Osteoblast (primary cell): ENCODE results near the gene RABGEF1. TPM values are rescaled to one million over a fixed set of nuclear protein-coding genes. Genes with fewer than 3 reads are reported as not detected.
"Not testable (repeated sequence)": the region's sequence is repeated elsewhere in the genome, so short reads cannot be mapped to it uniquely, and the experiment has no call there.

ENCODE experiments used
- DNase-seq: peaks from one replicate; pipeline ENCODE4 v3.0.0; 2011; ENCODE audit warnings: low spot score, mixed read lengths; ENCODE audit not compliant: insufficient read length; ENCODE audit errors: missing footprints
- H2AFZ ChIP-seq: 2 replicates; pipeline ENCODE4 v1.6.0; 2011; ENCODE audit warnings: mild to moderate bottlenecking, low read length
- H3K27ac ChIP-seq: 2 replicates; pipeline ENCODE4 v1.5.1; 2011; ENCODE audit warnings: mild to moderate bottlenecking, low read depth, low read length, moderate library complexity
- H3K27me3 ChIP-seq: 2 replicates; pipeline ENCODE4 v1.6.0; 2012; ENCODE audit warnings: mild to moderate bottlenecking, control low read depth, inconsistent platforms, low read length, moderate library complexity; ENCODE audit not compliant: insufficient read depth
- H3K36me3 ChIP-seq: 2 replicates; pipeline ENCODE4 v1.5.1; 2011; ENCODE audit warnings: mild to moderate bottlenecking, low read length, control low read depth, moderate library complexity; ENCODE audit not compliant: insufficient read depth
- H3K4me1 ChIP-seq: 2 replicates; pipeline ENCODE4 v1.5.1; 2011; ENCODE audit warnings: mild to moderate bottlenecking, low read length, control low read depth, moderate library complexity; ENCODE audit not compliant: insufficient read depth
- H3K4me2 ChIP-seq: 2 replicates; pipeline ENCODE4 v1.6.0; 2011; ENCODE audit warnings: mild to moderate bottlenecking, low read length; ENCODE audit not compliant: insufficient read depth
- H3K4me3 ChIP-seq: fragments of 200-600 bp; sonication (generic); 3 replicates; pipeline ENCODE4 v1.5.1; 2012; ENCODE audit warnings: mild to moderate bottlenecking, low read length, inconsistent platforms; ENCODE audit not compliant: insufficient read depth
- H3K79me2 ChIP-seq: 2 replicates; pipeline ENCODE4 v1.6.0; 2012; ENCODE audit warnings: mild to moderate bottlenecking, low read length, control low read depth, inconsistent platforms; ENCODE audit not compliant: insufficient read depth
- H3K9me3 ChIP-seq: 2 replicates; pipeline ENCODE4 v1.5.1; 2011; ENCODE audit warnings: low read depth, low read length, control low read depth
- H4K20me1 ChIP-seq: 2 replicates; pipeline ENCODE4 v1.6.0; 2012; ENCODE audit warnings: mild to moderate bottlenecking, low read length, control low read depth; ENCODE audit not compliant: insufficient read depth
- total RNA-seq: library from RNA; depleted of rRNA; stranded (reverse); fragments of >200 nt; gene quantifications from 2 replicates; pipeline ENCODE4 v1.2.3, GENCODE V29; 2012
- TF ChIP-seq, protein P1 (sequence below): IDR thresholded peaks from 2 replicates; pipeline ENCODE4 v1.5.1; 2011; ENCODE audit warnings: mild to moderate bottlenecking, low read depth, low read length, moderate library complexity; ENCODE audit errors: extremely low read depth

Gene RABGEF1
- total RNA-seq: 71.9 and 81.8 TPM in 2 replicates

DNA sequence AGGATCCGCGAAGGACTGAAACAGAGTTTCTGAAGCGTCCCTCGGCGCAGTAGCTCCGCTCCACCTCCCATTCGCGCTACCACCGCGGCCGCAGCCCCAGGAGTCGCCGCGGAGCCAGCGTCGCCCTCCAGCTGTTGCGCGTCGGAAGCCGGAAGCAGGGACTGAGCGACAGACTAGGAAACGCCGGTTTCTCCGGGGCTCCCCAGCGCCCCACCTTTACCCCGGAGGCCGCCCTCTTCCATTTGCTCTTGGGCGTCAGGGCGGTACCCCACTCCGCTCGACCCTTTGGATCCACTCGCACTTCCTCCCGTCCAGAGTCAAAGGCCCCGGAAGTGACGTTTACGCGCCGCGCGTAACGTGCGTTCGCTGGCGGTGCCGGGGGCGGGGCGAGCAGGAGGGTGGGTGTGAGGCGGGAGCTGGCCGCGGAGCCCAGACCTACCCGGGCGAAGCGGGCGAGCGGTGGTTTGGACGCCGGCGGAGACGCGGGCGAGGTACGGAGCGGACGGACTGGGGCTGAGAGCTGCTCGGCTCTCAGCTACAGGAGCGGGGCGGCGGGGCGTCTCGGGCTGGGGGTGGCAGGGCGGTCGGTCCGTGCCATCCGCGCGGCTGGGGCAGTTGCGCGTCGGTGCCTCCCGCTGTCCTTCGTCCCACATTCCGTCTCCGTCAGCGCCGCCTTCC, at the start of gene RABGEF1:
RABGEF1 (plus strand) TSS at position 432 of the 678 bp plus-strand sequence. CDS start 31,167 bp downstream, outside the sequence.
- TF ChIP-seq, protein P1, sequence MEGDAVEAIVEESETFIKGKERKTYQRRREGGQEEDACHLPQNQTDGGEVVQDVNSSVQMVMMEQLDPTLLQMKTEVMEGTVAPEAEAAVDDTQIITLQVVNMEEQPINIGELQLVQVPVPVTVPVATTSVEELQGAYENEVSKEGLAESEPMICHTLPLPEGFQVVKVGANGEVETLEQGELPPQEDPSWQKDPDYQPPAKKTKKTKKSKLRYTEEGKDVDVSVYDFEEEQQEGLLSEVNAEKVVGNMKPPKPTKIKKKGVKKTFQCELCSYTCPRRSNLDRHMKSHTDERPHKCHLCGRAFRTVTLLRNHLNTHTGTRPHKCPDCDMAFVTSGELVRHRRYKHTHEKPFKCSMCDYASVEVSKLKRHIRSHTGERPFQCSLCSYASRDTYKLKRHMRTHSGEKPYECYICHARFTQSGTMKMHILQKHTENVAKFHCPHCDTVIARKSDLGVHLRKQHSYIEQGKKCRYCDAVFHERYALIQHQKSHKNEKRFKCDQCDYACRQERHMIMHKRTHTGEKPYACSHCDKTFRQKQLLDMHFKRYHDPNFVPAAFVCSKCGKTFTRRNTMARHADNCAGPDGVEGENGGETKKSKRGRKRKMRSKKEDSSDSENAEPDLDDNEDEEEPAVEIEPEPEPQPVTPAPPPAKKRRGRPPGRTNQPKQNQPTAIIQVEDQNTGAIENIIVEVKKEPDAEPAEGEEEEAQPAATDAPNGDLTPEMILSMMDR: no peak
- no peaks in the 10 kb centered on the region for H3K27me3 ChIP-seq
- peak within 1 kb of the TSS; percentile 96 for H3K27ac ChIP-seq
- H3K9me3 ChIP-seq: no peaks in the 10 kb centered on the region
- peak within 1 kb of the TSS; percentile 91 for H3K4me2 ChIP-seq
- peak within 1 kb of the TSS; percentile 89 for H2AFZ ChIP-seq
- H3K4me1 ChIP-seq: peaks cover 14% of the 10 kb centered on the region
- H3K36me3 ChIP-seq: peaks cover 7% of the 10 kb centered on the region
- DNase-seq: peak; percentile 97
- H4K20me1 ChIP-seq: peaks cover 3% of the 10 kb centered on the region
- peak within 1 kb of the TSS; percentile 97 for H3K4me3 ChIP-seq
- peaks cover 64% of the 10 kb centered on the region for H3K79me2 ChIP-seq

DNA sequence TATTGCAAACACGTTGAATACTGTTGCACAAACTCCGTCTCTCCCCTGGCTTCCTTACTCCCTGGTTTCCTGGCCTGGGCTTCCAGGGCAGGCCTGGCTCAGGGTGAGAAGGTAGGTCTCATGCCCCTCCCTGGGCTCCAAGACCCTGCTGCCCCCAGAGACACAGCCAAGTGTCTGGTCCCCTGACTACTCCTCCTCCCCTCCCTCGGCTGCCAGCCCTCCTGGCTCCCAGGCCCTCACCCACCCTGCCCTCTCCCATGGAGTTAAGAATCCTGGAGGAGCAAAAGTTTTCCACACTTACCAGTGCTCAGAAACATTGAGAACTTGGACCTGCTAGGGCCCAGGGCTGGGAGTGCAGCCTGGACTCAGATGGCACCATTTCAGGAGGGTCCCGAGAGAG, 47.2 kb upstream of the RABGEF1 start:
- Histone ChIP-seq H4K20me1 (peaks cover 41% of the 10 kb centered on the region), H3K79me2 (peaks cover 67% of the 10 kb centered on the region), H2AFZ (no peak overlapping the region), H3K27ac (no peak overlapping the region), H3K4me2 (no peak overlapping the region), H3K4me1 (peaks cover 15% of the 10 kb centered on the region), H3K4me3 (no peak overlapping the region), H3K36me3 (peaks cover 12% of the 10 kb centered on the region), H3K9me3 (no peaks in the 10 kb centered on the region), H3K27me3 (no peaks in the 10 kb centered on the region)
- TF ChIP-seq, protein P1: no peak
- peak; percentile 35 for DNase-seq

DNA sequence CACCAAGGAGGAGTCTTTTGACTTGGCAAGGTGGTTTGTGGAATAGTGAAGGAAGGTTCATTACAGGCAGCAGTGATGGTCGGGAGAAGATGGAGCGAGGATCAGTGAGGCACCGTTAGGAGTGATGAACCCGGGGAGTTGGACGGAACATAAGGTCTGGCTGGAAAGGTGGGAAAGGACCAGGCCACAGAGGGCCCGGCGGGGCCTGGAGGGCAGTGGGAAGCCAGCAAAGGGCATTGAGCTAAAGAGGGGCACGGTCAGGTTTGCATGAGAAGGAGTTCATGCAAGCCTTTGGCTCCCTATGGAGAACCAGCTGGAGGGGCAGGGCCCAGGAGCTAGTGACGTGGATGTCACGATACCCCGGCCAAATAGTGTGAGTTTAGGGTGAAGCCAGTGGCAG, 46.2 kb upstream of the RABGEF1 start:
- Histone ChIP-seq H3K79me2 (peaks cover 66% of the 10 kb centered on the region), H3K36me3 (peaks cover 12% of the 10 kb centered on the region), H3K27ac (no peak overlapping the region), H3K27me3 (no peaks in the 10 kb centered on the region), H3K4me3 (no peak overlapping the region), H3K4me1 (peaks cover 15% of the 10 kb centered on the region), H3K9me3 (no peaks in the 10 kb centered on the region), H3K4me2 (no peak overlapping the region), H4K20me1 (peaks cover 35% of the 10 kb centered on the region), H2AFZ (no peak overlapping the region)
- DNase-seq: no peak
- TF ChIP-seq, protein P1: no peak

DNA sequence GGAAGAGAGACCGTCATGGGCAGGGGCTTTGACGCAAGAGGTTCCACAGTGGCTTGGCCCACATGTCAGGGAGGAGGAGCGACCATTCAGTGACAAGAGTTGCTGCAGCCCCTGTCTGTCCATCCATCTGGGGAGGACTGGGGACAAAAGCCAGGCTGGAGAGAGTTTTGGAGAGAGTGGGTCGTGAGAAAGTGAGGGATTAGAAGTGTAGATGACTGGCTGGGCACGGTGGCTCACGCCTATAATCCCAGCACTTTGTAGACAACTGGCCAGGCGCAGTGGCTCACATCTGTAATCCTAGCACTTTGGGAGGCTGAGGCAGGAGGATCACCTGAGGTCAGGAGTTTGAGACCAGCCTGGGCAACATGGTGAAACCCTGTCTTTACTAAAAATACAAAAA, 45.1 kb upstream of the RABGEF1 start:
- Histone ChIP-seq H3K36me3 (peaks cover 12% of the 10 kb centered on the region), H4K20me1 (peaks cover 35% of the 10 kb centered on the region), H3K79me2 (peaks cover 62% of the 10 kb centered on the region)

DNA sequence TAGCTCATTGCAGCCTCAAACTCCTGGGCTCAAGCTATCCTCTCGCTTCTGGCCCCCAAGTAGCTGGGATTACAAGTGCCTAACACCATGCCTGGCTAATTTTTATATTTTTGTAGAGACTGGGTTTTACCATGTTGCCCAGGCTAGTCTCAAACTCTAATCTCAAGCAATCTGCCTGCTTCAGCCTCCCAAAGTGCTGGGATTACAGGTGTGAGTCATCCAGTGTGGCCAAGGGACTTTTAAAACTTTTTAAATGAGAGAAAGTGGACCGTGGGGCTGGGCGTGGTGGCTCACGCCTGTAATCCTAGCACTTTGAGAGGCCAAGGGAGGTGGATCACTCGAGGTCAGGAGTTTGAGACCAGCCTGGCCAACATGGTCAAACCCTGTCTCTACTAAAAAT, 44.4 kb upstream of the RABGEF1 start:
- not testable (repeated sequence) for H3K9me3 ChIP-seq, H3K27ac ChIP-seq, H2AFZ ChIP-seq, H3K4me2 ChIP-seq, H3K27me3 ChIP-seq, H3K4me3 ChIP-seq
- Histone ChIP-seq H4K20me1 (peaks cover 35% of the 10 kb centered on the region), H3K79me2 (peaks cover 59% of the 10 kb centered on the region), H3K36me3 (peaks cover 12% of the 10 kb centered on the region), H3K4me1 (peaks cover 15% of the 10 kb centered on the region)
- DNase-seq: peak; percentile 23

More for the DNA sequence above, 45.1 kb upstream of the RABGEF1 start:
- H3K4me1 ChIP-seq: peaks cover 15% of the 10 kb centered on the region
- not testable (repeated sequence) for H3K4me2 ChIP-seq, H2AFZ ChIP-seq, H3K9me3 ChIP-seq, H3K4me3 ChIP-seq, DNase-seq, H3K27me3 ChIP-seq, H3K27ac ChIP-seq
